ENCODE measurements around the gene PDZD4.

DNA sequence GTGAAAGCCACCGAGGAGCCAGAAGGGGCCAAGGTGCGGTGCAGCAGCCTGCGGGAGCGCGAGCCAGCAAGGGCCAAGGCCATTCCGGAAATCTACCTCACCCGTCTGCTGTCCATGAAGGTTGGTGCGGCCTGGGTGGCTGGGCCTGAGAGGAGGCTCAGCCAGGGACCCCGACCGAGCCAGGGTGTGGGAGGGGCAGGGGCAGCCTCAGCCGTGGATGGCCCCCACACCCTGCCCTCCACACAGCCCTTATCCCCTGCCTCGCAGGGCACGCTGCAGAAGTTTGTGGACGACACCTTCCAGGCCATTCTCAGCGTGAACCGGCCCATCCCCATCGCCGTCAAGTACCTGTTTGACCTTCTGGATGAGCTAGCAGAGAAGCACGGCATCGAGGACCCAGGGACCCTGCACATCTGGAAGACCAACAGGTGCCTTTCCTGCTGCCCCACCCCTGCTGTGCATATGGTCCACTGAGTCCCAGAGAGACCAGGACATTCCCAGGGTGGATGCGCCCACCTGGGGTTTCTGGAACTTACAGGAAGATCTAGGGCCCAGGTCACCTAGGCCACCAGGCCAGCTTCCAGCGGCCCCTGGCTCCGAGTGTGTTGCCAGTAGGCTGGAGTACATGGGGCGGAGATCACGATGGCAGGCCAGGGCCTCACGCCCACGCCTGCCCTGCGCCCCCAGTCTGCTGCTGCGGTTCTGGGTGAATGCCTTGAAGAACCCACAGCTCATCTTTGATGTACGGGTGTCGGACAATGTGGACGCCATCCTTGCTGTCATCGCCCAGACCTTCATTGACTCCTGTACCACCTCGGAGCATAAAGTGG lies 52.9 kb downstream of the PDZD4 start:
- no peak for TF ChIP-seq POLR2A (IDR thresholded peaks at IDR 0.05)
- TF ChIP-seq, protein P1, sequence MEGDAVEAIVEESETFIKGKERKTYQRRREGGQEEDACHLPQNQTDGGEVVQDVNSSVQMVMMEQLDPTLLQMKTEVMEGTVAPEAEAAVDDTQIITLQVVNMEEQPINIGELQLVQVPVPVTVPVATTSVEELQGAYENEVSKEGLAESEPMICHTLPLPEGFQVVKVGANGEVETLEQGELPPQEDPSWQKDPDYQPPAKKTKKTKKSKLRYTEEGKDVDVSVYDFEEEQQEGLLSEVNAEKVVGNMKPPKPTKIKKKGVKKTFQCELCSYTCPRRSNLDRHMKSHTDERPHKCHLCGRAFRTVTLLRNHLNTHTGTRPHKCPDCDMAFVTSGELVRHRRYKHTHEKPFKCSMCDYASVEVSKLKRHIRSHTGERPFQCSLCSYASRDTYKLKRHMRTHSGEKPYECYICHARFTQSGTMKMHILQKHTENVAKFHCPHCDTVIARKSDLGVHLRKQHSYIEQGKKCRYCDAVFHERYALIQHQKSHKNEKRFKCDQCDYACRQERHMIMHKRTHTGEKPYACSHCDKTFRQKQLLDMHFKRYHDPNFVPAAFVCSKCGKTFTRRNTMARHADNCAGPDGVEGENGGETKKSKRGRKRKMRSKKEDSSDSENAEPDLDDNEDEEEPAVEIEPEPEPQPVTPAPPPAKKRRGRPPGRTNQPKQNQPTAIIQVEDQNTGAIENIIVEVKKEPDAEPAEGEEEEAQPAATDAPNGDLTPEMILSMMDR (IDR thresholded peaks at IDR 0.05), result no peak
- TF ChIP-seq EP300 (IDR thresholded peaks at IDR 0.05), result no peak
- no peak for TF ChIP-seq POLR2AphosphoS5 (IDR thresholded peaks at IDR 0.05)

Measured in stomach (tissue), 4 donors.